Measurements from ENCODE around the gene KRT4. TPM values are rescaled to one million over a fixed set of nuclear protein-coding genes. Genes with fewer than 3 reads are reported as not detected.

KRT4 gene
- polyA plus RNA-seq (2013): not detected in 2 replicates

GRCh38 chr12:52813885-52814709 lies at the start of gene KRT4:
TSS of gene KRT4 (minus strand) at chr12:52814116. CDS start at chr12:52814058, 58 bp downstream.
- no peak within 1 kb of the TSS for H3K4me2 ChIP-seq (ENCODE audit: low read length)
- no peak within 1 kb of the TSS for H3K14ac ChIP-seq (ENCODE audit: low read length)
- H3K23ac ChIP-seq (ENCODE audit: low read length): no peak within 1 kb of the TSS
- no peaks in the 10 kb centered on the region for H3K79me1 ChIP-seq (ENCODE audit: low read length)
- no peak within 1 kb of the TSS for H2BK5ac ChIP-seq (ENCODE audit: low read depth, low read length, poor library complexity)
- DNase-seq: no peak
- no peak within 1 kb of the TSS for H4K12ac ChIP-seq (ENCODE audit: low read depth, low read length)
- no peaks in the 10 kb centered on the region for H3K4me1 ChIP-seq (ENCODE audit: control insufficient read depth in 1 of 2, insufficient read depth in 2 of 2, low read length in 2 of 2)
- H3K9ac ChIP-seq (ENCODE audit: low read length): no peak within 1 kb of the TSS
- no peak within 1 kb of the TSS for H3K4ac ChIP-seq (ENCODE audit: low read depth, low read length)
- H3K36me3 ChIP-seq (ENCODE audit: control insufficient read depth in 1 of 2, insufficient read depth in 2 of 2, low read length in 2 of 2): no peaks in the 10 kb centered on the region
- peaks cover 2% of the 10 kb centered on the region for H3K9me3 ChIP-seq (ENCODE audit: insufficient read depth, low read depth, low read length)
- H3K27me3 ChIP-seq (ENCODE audit: insufficient read depth, low read length): no peaks in the 10 kb centered on the region
- WGBS (ENCODE audit: extremely low coverage, insufficient coverage, insufficient read length): no CpG with 5 or more reads among the region's 15 CpGs
- H3K4me3 ChIP-seq (ENCODE audit: low read depth, low read length): no peak within 1 kb of the TSS
- no peak within 1 kb of the TSS for H2BK120ac ChIP-seq (ENCODE audit: insufficient read depth, low read length, poor library complexity)
- H4K91ac ChIP-seq (ENCODE audit: low read depth, low read length): no peak within 1 kb of the TSS
- no peak within 1 kb of the TSS for H3K27ac ChIP-seq (ENCODE audit: low read depth, low read length)
- H2BK12ac ChIP-seq (ENCODE audit: low read length): no peak within 1 kb of the TSS
- H2AFZ ChIP-seq (ENCODE audit: insufficient read depth, low read length, poor library complexity): no peak within 1 kb of the TSS
- H4K8ac ChIP-seq (ENCODE audit: low read depth, low read length): no peak within 1 kb of the TSS
- H3K18ac ChIP-seq (ENCODE audit: low read length): no peak within 1 kb of the TSS
- no peak within 1 kb of the TSS for H2AK5ac ChIP-seq (ENCODE audit: low read length)
- H3K79me2 ChIP-seq (ENCODE audit: control insufficient read depth, insufficient read depth, low read length, poor library complexity): no peaks in the 10 kb centered on the region

GRCh38 chr12:52862023-52862422 lies 48.1 kb upstream of the KRT4 start:
- no peak overlapping the region for H3K4me3 ChIP-seq (ENCODE audit: low read depth, low read length)
- no peak overlapping the region for H2BK5ac ChIP-seq (ENCODE audit: low read depth, low read length, poor library complexity)
- no peaks in the 10 kb centered on the region for H3K4me1 ChIP-seq (ENCODE audit: control insufficient read depth in 1 of 2, insufficient read depth in 2 of 2, low read length in 2 of 2)
- no peaks in the 10 kb centered on the region for H3K9me3 ChIP-seq (ENCODE audit: insufficient read depth, low read depth, low read length)
- H3K79me2 ChIP-seq (ENCODE audit: control insufficient read depth, insufficient read depth, low read length, poor library complexity): no peaks in the 10 kb centered on the region
- no peak overlapping the region for H3K18ac ChIP-seq (ENCODE audit: low read length)
- H3K79me1 ChIP-seq (ENCODE audit: low read length): no peaks in the 10 kb centered on the region
- no peak overlapping the region for H3K27ac ChIP-seq (ENCODE audit: low read depth, low read length)
- H3K14ac ChIP-seq (ENCODE audit: low read length): no peak overlapping the region
- no peak overlapping the region for H3K9ac ChIP-seq (ENCODE audit: low read length)
- no peaks in the 10 kb centered on the region for H3K36me3 ChIP-seq (ENCODE audit: control insufficient read depth in 1 of 2, insufficient read depth in 2 of 2, low read length in 2 of 2)
- no CpG with 5 or more reads among the region's 2 CpGs for WGBS (ENCODE audit: extremely low coverage, insufficient coverage, insufficient read length)
- H2BK12ac ChIP-seq (ENCODE audit: low read length): no peak overlapping the region
- H3K23ac ChIP-seq (ENCODE audit: low read length): no peak overlapping the region
- H2AK5ac ChIP-seq (ENCODE audit: low read length): no peak overlapping the region
- no peak overlapping the region for H4K91ac ChIP-seq (ENCODE audit: low read depth, low read length)
- no peak overlapping the region for H2AFZ ChIP-seq (ENCODE audit: insufficient read depth, low read length, poor library complexity)
- no peak overlapping the region for H3K4ac ChIP-seq (ENCODE audit: low read depth, low read length)
- H3K4me2 ChIP-seq (ENCODE audit: low read length): no peak overlapping the region
- no peak overlapping the region for H2BK120ac ChIP-seq (ENCODE audit: insufficient read depth, low read length, poor library complexity)
- H4K8ac ChIP-seq (ENCODE audit: low read depth, low read length): no peak overlapping the region
- no peak overlapping the region for H4K12ac ChIP-seq (ENCODE audit: low read depth, low read length)
- no peaks in the 10 kb centered on the region for H3K27me3 ChIP-seq (ENCODE audit: insufficient read depth, low read length)
- DNase-seq: peak in 1 of 2 donors; percentile 16

GRCh38 chr12:52861511-52861910 lies 47.6 kb upstream of the KRT4 start:
- Histone ChIP-seq H2AFZ (ENCODE audit: insufficient read depth, low read length, poor library complexity) (no peak overlapping the region), H3K23ac (ENCODE audit: low read length) (no peak overlapping the region), H4K91ac (ENCODE audit: low read depth, low read length) (no peak overlapping the region), H3K18ac (ENCODE audit: low read length) (no peak overlapping the region), H3K4ac (ENCODE audit: low read depth, low read length) (no peak overlapping the region), H2BK12ac (ENCODE audit: low read length) (no peak overlapping the region), H3K79me2 (ENCODE audit: control insufficient read depth, insufficient read depth, low read length, poor library complexity) (no peaks in the 10 kb centered on the region), H4K8ac (ENCODE audit: low read depth, low read length) (no peak overlapping the region), H3K4me3 (ENCODE audit: low read depth, low read length) (no peak overlapping the region), H3K36me3 (ENCODE audit: control insufficient read depth in 1 of 2, insufficient read depth in 2 of 2, low read length in 2 of 2) (no peaks in the 10 kb centered on the region), H3K27me3 (ENCODE audit: insufficient read depth, low read length) (no peaks in the 10 kb centered on the region), H3K27ac (ENCODE audit: low read depth, low read length) (no peak overlapping the region), H2AK5ac (ENCODE audit: low read length) (no peak overlapping the region), H3K14ac (ENCODE audit: low read length) (no peak overlapping the region), H3K9me3 (ENCODE audit: insufficient read depth, low read depth, low read length) (no peaks in the 10 kb centered on the region), H4K12ac (ENCODE audit: low read depth, low read length) (no peak overlapping the region), H2BK5ac (ENCODE audit: low read depth, low read length, poor library complexity) (no peak overlapping the region), H2BK120ac (ENCODE audit: insufficient read depth, low read length, poor library complexity) (no peak overlapping the region), H3K4me1 (ENCODE audit: control insufficient read depth in 1 of 2, insufficient read depth in 2 of 2, low read length in 2 of 2) (no peaks in the 10 kb centered on the region), H3K79me1 (ENCODE audit: low read length) (no peaks in the 10 kb centered on the region), H3K4me2 (ENCODE audit: low read length) (no peak overlapping the region), H3K9ac (ENCODE audit: low read length) (no peak overlapping the region)
- DNase-seq: no peak
- no CpG with 5 or more reads among the region's 7 CpGs for WGBS (ENCODE audit: extremely low coverage, insufficient coverage, insufficient read length)

- WGBS (ENCODE audit: extremely low coverage, insufficient coverage, insufficient read length): no CpG with 5 or more reads among the region's 6 CpGs
- no peak overlapping the region for H3K14ac ChIP-seq (ENCODE audit: low read length)
- DNase-seq: peak; percentile 51 to 74
- no peak overlapping the region for H4K91ac ChIP-seq (ENCODE audit: low read depth, low read length)
- H3K9ac ChIP-seq (ENCODE audit: low read length): no peak overlapping the region
- H4K8ac ChIP-seq (ENCODE audit: low read depth, low read length): no peak overlapping the region
- no peak overlapping the region for H3K4me3 ChIP-seq (ENCODE audit: low read depth, low read length)
- H2BK12ac ChIP-seq (ENCODE audit: low read length): no peak overlapping the region
- H3K79me1 ChIP-seq (ENCODE audit: low read length): no peaks in the 10 kb centered on the region
- no peaks in the 10 kb centered on the region for H3K4me1 ChIP-seq (ENCODE audit: control insufficient read depth in 1 of 2, insufficient read depth in 2 of 2, low read length in 2 of 2)
- H3K9me3 ChIP-seq (ENCODE audit: insufficient read depth, low read depth, low read length): no peaks in the 10 kb centered on the region
- no peak overlapping the region for H3K4ac ChIP-seq (ENCODE audit: low read depth, low read length)
- no peak overlapping the region for H2AK5ac ChIP-seq (ENCODE audit: low read length)
- H3K18ac ChIP-seq (ENCODE audit: low read length): no peak overlapping the region
- no peak overlapping the region for H2BK5ac ChIP-seq (ENCODE audit: low read depth, low read length, poor library complexity)
- no peak overlapping the region for H3K23ac ChIP-seq (ENCODE audit: low read length)
- H3K27me3 ChIP-seq (ENCODE audit: insufficient read depth, low read length): no peaks in the 10 kb centered on the region
- H3K27ac ChIP-seq (ENCODE audit: low read depth, low read length): no peak overlapping the region
- H4K12ac ChIP-seq (ENCODE audit: low read depth, low read length): no peak overlapping the region
- H3K36me3 ChIP-seq (ENCODE audit: control insufficient read depth in 1 of 2, insufficient read depth in 2 of 2, low read length in 2 of 2): no peaks in the 10 kb centered on the region
- no peaks in the 10 kb centered on the region for H3K79me2 ChIP-seq (ENCODE audit: control insufficient read depth, insufficient read depth, low read length, poor library complexity)
- no peak overlapping the region for H2BK120ac ChIP-seq (ENCODE audit: insufficient read depth, low read length, poor library complexity)
- no peak overlapping the region for H3K4me2 ChIP-seq (ENCODE audit: low read length)
- H2AFZ ChIP-seq (ENCODE audit: insufficient read depth, low read length, poor library complexity): no peak overlapping the region
Observed at GRCh38 chr12:52860102-52860823, 46.3 kb upstream of the KRT4 start.
